Gastroesophageal sphincter (tissue), 3 donors: ENCODE results near the gene CSF2RB.
A peak's percentile ranks its signal among the peaks of the same experiment; 100 is the strongest.

Experiments
- EP300 ChIP-seq: sonication (generic); formaldehyde crosslinking; IDR thresholded peaks from one replicate; pipeline ENCODE4 v1.6.1; 2017; ENCODE audit warnings: antibody characterized with exemption, mild to moderate bottlenecking
- POLR2A ChIP-seq, 2 donors: fragments of 450-650 bp; IDR thresholded peaks; one replicate each; pipeline ENCODE4 v1.6.1; 2017; ENCODE audit warnings: antibody characterized with exemption in 2 of 2, mild to moderate bottlenecking in 2 of 2, moderate library complexity in 1 of 2
- TF ChIP-seq, protein P1 (sequence below), 4 experiments: fragments of 200-600 bp in 2 of 4; fragments of 450-650 bp in 2 of 4; sonication (generic) in 1 of 4; IDR thresholded peaks; one replicate each; pipeline ENCODE4 v1.5.1; 2017 to 2019; ENCODE audit warnings: antibody characterized with exemption in 4 of 4, mild to moderate bottlenecking in 2 of 4, moderate library complexity in 2 of 4

GRCh38 chr22:36873614-36874308 is 39.7 kb upstream of the CSF2RB start:
- TF ChIP-seq, protein P1, sequence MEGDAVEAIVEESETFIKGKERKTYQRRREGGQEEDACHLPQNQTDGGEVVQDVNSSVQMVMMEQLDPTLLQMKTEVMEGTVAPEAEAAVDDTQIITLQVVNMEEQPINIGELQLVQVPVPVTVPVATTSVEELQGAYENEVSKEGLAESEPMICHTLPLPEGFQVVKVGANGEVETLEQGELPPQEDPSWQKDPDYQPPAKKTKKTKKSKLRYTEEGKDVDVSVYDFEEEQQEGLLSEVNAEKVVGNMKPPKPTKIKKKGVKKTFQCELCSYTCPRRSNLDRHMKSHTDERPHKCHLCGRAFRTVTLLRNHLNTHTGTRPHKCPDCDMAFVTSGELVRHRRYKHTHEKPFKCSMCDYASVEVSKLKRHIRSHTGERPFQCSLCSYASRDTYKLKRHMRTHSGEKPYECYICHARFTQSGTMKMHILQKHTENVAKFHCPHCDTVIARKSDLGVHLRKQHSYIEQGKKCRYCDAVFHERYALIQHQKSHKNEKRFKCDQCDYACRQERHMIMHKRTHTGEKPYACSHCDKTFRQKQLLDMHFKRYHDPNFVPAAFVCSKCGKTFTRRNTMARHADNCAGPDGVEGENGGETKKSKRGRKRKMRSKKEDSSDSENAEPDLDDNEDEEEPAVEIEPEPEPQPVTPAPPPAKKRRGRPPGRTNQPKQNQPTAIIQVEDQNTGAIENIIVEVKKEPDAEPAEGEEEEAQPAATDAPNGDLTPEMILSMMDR (IDR thresholded peaks at IDR 0.05) = peak in 3 of 4 experiments; percentile 32 to 49 (median 45)
- TF ChIP-seq POLR2A (IDR thresholded peaks at IDR 0.05) (no peak), EP300 (no peak)
